GM12872 (cell line): Measurements from ENCODE around the gene NANOS2.

Experiments
- CTCF ChIP-seq: IDR thresholded peaks from 3 replicates; pipeline ENCODE4 v1.5.1; 2011; ENCODE audit warnings: low read depth, mild to moderate bottlenecking, low read length, moderate library complexity; ENCODE audit not compliant: insufficient read depth

NANOS2 gene

GRCh38 chr19:45913874-45914830 lies at the start of gene NANOS2:
TSS of gene NANOS2 (minus strand) at chr19:45914778. CDS start at chr19:45914693, 85 bp downstream.
- TF ChIP-seq CTCF: 0 out of 3 replicates have a peak, but pooled peaks have one; percentile 25

GRCh38 chr19:45962021-45962420 lies 47.4 kb upstream of the NANOS2 start:
- TF ChIP-seq CTCF: no peak

GRCh38 chr19:45960595-45961235 lies 46.1 kb upstream of the NANOS2 start:
- no peak for TF ChIP-seq CTCF

GRCh38 chr19:45959517-45960025 lies 45.0 kb upstream of the NANOS2 start:
- TF ChIP-seq CTCF: no peak

GRCh38 chr19:45958769-45959516 lies 44.4 kb upstream of the NANOS2 start:
- TF ChIP-seq CTCF: no peak

- TF ChIP-seq CTCF: no peak
Measured at GRCh38 chr19:45958320-45958719, 43.7 kb upstream of the NANOS2 start.
